A549 treated with Mapracorat at 1 μM for 4 hours (cell line): Measurements from ENCODE around the gene CNTN4. TPM values are rescaled to one million over a fixed set of nuclear protein-coding genes. Genes with fewer than 3 reads are reported as not detected.

Experiments used
- total RNA-seq: library from RNA; stranded (reverse); fragments of 200-300 nt; extraction: Qiagen RNA extraction; gene quantifications from 5 replicates; pipeline ENCODE4 v1.2.3, GENCODE V29; 2022

Gene CNTN4
- not detected in 5 replicates for total RNA-seq

DNA sequence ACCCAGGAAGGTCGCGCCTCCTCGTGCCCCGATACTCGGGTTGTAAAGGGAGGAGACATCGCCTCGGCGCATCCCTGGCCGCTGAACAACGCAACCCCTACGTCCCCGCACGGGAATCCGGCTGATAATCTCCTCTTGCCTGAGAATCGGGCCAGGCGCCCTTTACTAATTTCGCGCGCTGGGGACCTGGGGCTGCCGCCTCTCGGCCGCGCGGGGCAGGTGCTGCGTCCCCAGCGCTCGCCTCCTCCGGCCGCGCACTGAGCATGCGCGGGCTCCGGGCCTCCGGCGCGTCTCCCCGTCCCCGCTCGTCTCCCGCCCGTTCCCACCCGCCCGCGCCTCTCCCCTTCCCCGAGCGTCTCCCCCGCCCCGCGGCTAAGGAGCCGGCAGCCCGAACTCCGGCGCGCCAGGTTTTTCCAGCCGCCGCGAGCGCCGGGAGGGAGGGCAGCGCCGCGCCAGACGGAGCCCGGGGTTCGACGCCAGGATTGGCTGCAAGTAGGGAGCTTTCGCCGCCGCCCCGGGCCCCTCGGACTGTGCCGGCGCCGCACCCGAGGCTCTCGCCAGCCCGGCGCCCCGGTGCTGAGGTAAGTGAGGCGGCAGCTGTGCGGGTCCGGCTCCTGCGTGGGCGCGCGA is at the start of gene CNTN4:
TSS of gene CNTN4 (plus strand) at position 469 of the 630 bp plus-strand sequence.

